Cardiac muscle cell (in vitro differentiated cells and primary cell): ENCODE data around the gene SPEM3. TPM values are rescaled to one million over a fixed set of nuclear protein-coding genes. Genes with fewer than 3 reads are reported as not detected.
A peak's percentile ranks its signal among the peaks of the same experiment; 100 is the strongest.

Experiments
- DNase-seq, 2 donors: peaks; one replicate each; pipeline versions ENCODE4 v3.0.0 to v3.0.0-alpha.2; 2010 to 2017; ENCODE audit warnings: low read depth in 1 of 2, low spot score in 1 of 2
- H3K27ac ChIP-seq: fragments of 200-600 bp; sonication (generic); 2 replicates; pipeline ENCODE4 v1.5.1; 2016
- H3K27me3 ChIP-seq: fragments of 200-600 bp; sonication (generic); 2 replicates; pipeline ENCODE4 v1.6.0; 2016; ENCODE audit warnings: control low read depth
- H3K36me3 ChIP-seq: fragments of 200-600 bp; sonication (generic); 2 replicates; pipeline ENCODE4 v1.5.1; 2016; ENCODE audit warnings: control low read depth
- H3K4me1 ChIP-seq: fragments of 200-600 bp; sonication (generic); 2 replicates; pipeline ENCODE4 v1.8.1; 2017; ENCODE audit warnings: low read depth, mild to moderate bottlenecking, mixed run types
- H3K4me3 ChIP-seq: fragments of 200-600 bp; sonication (generic); 2 replicates; pipeline ENCODE4 v1.5.1; 2016; ENCODE audit warnings: mild to moderate bottlenecking
- H3K9me3 ChIP-seq: fragments of 200-600 bp; sonication (generic); 2 replicates; pipeline ENCODE4 v1.5.1; 2017; ENCODE audit warnings: low read depth, mild to moderate bottlenecking, control low read depth
- CTCF ChIP-seq: IDR thresholded peaks from 2 replicates; pipeline ENCODE4 v1.5.1; 2012; ENCODE audit warnings: low read depth, mild to moderate bottlenecking, low read length
- polyA plus RNA-seq: library from polyadenylated mRNA; unstranded; fragments of >200 nt; fragmentation: Nextera tagmentation; extraction: Ambion mirVana; gene quantifications from 2 replicates; pipeline ENCODE4 v1.2.1, GENCODE V29; 2016
- total RNA-seq: library from RNA; depleted of rRNA; stranded (reverse); fragments of >200 nt; gene quantifications from 2 replicates; pipeline ENCODE4 v1.2.3, GENCODE V29; 2016

The SPEM3 gene
- total and polyA plus RNA-seq, 2 experiments from 2014 or later, result not detected

- TF ChIP-seq CTCF, result no peak
- no peak for DNase-seq
- H3K27me3 ChIP-seq, result no peaks in the 10 kb centered on the region
These were observed 3.6 kb downstream of the SPEM3 start for GRCh38 chr17:7432296-7432695.

GRCh38 chr17:7435676-7436555 lies 7.3 kb downstream of the SPEM3 start:
- DNase-seq, result peak; percentile 20 to 46
- H3K27me3 ChIP-seq, result no peaks in the 10 kb centered on the region
- peak; percentile 2 for TF ChIP-seq CTCF
- H3K4me1 ChIP-seq, result peaks cover 16% of the 10 kb centered on the region
- H3K27ac ChIP-seq, result no peak overlapping the region
- H3K9me3 ChIP-seq, result no peaks in the 10 kb centered on the region
- no peaks in the 10 kb centered on the region for H3K36me3 ChIP-seq
- H3K4me3 ChIP-seq, result peak overlapping the region; percentile 55

More at GRCh38 chr17:7432296-7432695, 3.6 kb downstream of the SPEM3 start:
- no peaks in the 10 kb centered on the region for H3K36me3 ChIP-seq
- no peak overlapping the region for H3K4me3 ChIP-seq
- no peaks in the 10 kb centered on the region for H3K9me3 ChIP-seq
- H3K4me1 ChIP-seq, result peaks cover 2% of the 10 kb centered on the region
- H3K27ac ChIP-seq, result no peak overlapping the region

GRCh38 chr17:7436556-7437368 lies 8.1 kb downstream of the SPEM3 start:
- no peaks in the 10 kb centered on the region for H3K27me3 ChIP-seq
- DNase-seq, result peak; percentile 80 to 92
- peak overlapping the region; percentile 64 for H3K4me3 ChIP-seq
- peaks cover 20% of the 10 kb centered on the region for H3K4me1 ChIP-seq
- no peaks in the 10 kb centered on the region for H3K9me3 ChIP-seq
- no peaks in the 10 kb centered on the region for H3K36me3 ChIP-seq
- TF ChIP-seq CTCF, result peak; percentile 79
- H3K27ac ChIP-seq, result no peak overlapping the region

- Histone ChIP-seq H3K4me3 (peak overlapping the region; percentile 64), H3K27ac (no peak overlapping the region), H3K27me3 (no peaks in the 10 kb centered on the region), H3K4me1 (peaks cover 20% of the 10 kb centered on the region), H3K9me3 (no peaks in the 10 kb centered on the region), H3K36me3 (no peaks in the 10 kb centered on the region)
- TF ChIP-seq CTCF, result no peak
- no peak for DNase-seq
These were observed 8.8 kb downstream of the SPEM3 start for GRCh38 chr17:7437369-7437863.

- peak; percentile 17 to 84 for DNase-seq
- Histone ChIP-seq H3K9me3 (no peaks in the 10 kb centered on the region), H3K36me3 (no peaks in the 10 kb centered on the region), H3K4me1 (peaks cover 20% of the 10 kb centered on the region), H3K4me3 (peak overlapping the region; percentile 64), H3K27ac (peak overlapping the region; percentile 24), H3K27me3 (no peaks in the 10 kb centered on the region)
- no peak for TF ChIP-seq CTCF
These were observed 9.4 kb downstream of the SPEM3 start for GRCh38 chr17:7437950-7438614.
